ENCODE data around the gene SEC14L5.

- TF ChIP-seq TAF1 (IDR thresholded peaks at IDR 0.05; ENCODE audit: low read depth), result no peak
- no peak for TF ChIP-seq CTCF (IDR thresholded peaks at IDR 0.05; ENCODE audit: poor library complexity, severe bottlenecking)
Observed at GRCh38 chr16:4928227-4928626, 29.9 kb upstream of the SEC14L5 start.

Data from neural cell (in vitro differentiated cells).